IPS-15b (cell line): ENCODE measurements around the gene SGO1.

Source experiments
- H3K27me3 ChIP-seq: one replicate; pipeline ENCODE4 v1.6.1; 2013; ENCODE audit warnings: low read length; ENCODE audit not compliant: control insufficient read depth, insufficient read depth
- H3K36me3 ChIP-seq: one replicate; pipeline ENCODE4 v1.6.1; 2013; ENCODE audit warnings: low read length; ENCODE audit not compliant: control insufficient read depth, insufficient read depth
- H3K4me1 ChIP-seq: one replicate; pipeline ENCODE4 v1.6.1; 2013; ENCODE audit warnings: mild to moderate bottlenecking, low read length; ENCODE audit not compliant: control insufficient read depth, insufficient read depth
- H3K4me3 ChIP-seq: one replicate; pipeline ENCODE4 v1.5.1; 2013; ENCODE audit warnings: low read depth, low read length
- H3K9ac ChIP-seq: one replicate; pipeline ENCODE4 v1.6.1; 2013; ENCODE audit warnings: low read depth, mild to moderate bottlenecking, low read length
- H3K9me3 ChIP-seq: one replicate; pipeline ENCODE4 v1.6.1; 2013; ENCODE audit warnings: mild to moderate bottlenecking, low read length; ENCODE audit not compliant: control insufficient read depth, insufficient read depth

The SGO1 gene

GRCh38 chr3:20128358-20128757, 57.6 kb downstream of the SGO1 start:
- Histone ChIP-seq H3K9ac (no peak overlapping the region), H3K4me3 (no peak overlapping the region), H3K36me3 (no peaks in the 10 kb centered on the region), H3K9me3 (no peaks in the 10 kb centered on the region), H3K4me1 (no peaks in the 10 kb centered on the region), H3K27me3 (no peaks in the 10 kb centered on the region)

GRCh38 chr3:20125897-20126296, 60.1 kb downstream of the SGO1 start:
- no peaks in the 10 kb centered on the region for H3K36me3 ChIP-seq
- no peaks in the 10 kb centered on the region for H3K27me3 ChIP-seq
- no peaks in the 10 kb centered on the region for H3K9me3 ChIP-seq
- no peak overlapping the region for H3K9ac ChIP-seq
- H3K4me3 ChIP-seq = no peak overlapping the region
- H3K4me1 ChIP-seq = no peaks in the 10 kb centered on the region

GRCh38 chr3:20125289-20125688, 60.7 kb downstream of the SGO1 start:
- no peaks in the 10 kb centered on the region for H3K9me3 ChIP-seq
- no peak overlapping the region for H3K4me3 ChIP-seq
- H3K36me3 ChIP-seq = no peaks in the 10 kb centered on the region
- no peak overlapping the region for H3K9ac ChIP-seq
- no peaks in the 10 kb centered on the region for H3K27me3 ChIP-seq
- H3K4me1 ChIP-seq = no peaks in the 10 kb centered on the region

- Histone ChIP-seq H3K9me3 (no peaks in the 10 kb centered on the region), H3K36me3 (no peaks in the 10 kb centered on the region), H3K4me1 (no peaks in the 10 kb centered on the region), H3K4me3 (no peak overlapping the region), H3K9ac (no peak overlapping the region), H3K27me3 (no peaks in the 10 kb centered on the region)
Observed at GRCh38 chr3:20123131-20123652, 62.8 kb downstream of the SGO1 start.

- no peak overlapping the region for H3K9ac ChIP-seq
- no peaks in the 10 kb centered on the region for H3K27me3 ChIP-seq
- H3K4me1 ChIP-seq = no peaks in the 10 kb centered on the region
- no peaks in the 10 kb centered on the region for H3K9me3 ChIP-seq
- no peaks in the 10 kb centered on the region for H3K36me3 ChIP-seq
- no peak overlapping the region for H3K4me3 ChIP-seq
Observed at GRCh38 chr3:20121088-20121487, 64.9 kb downstream of the SGO1 start.
